Urinary bladder (tissue), 4 donors: ENCODE measurements around the gene CD248. TPM values are rescaled to one million over a fixed set of nuclear protein-coding genes. Genes with fewer than 3 reads are reported as not detected.
"Not testable (repeated sequence)": the region's sequence is repeated elsewhere in the genome, so short reads cannot be mapped to it uniquely, and the experiment has no call there.

ENCODE experiments used
- DNase-seq: peaks from one replicate; pipeline ENCODE4 v3.0.0-alpha.2; 2015; ENCODE audit errors: extremely low spot score
- H3K27ac ChIP-seq: one replicate; pipeline ENCODE4 v1.5.1; 2013; ENCODE audit warnings: low read depth, mild to moderate bottlenecking, moderate library complexity
- H3K36me3 ChIP-seq: one replicate; pipeline ENCODE4 v1.6.1; 2013; ENCODE audit warnings: mild to moderate bottlenecking, moderate library complexity; ENCODE audit not compliant: insufficient read depth
- H3K4me1 ChIP-seq: one replicate; pipeline ENCODE4 v1.6.1; 2013; ENCODE audit warnings: mild to moderate bottlenecking, moderate library complexity; ENCODE audit not compliant: insufficient read depth
- H3K4me3 ChIP-seq: one replicate; pipeline ENCODE4 v1.5.1; 2013; ENCODE audit warnings: low read depth, low read length
- WGBS: extraction: QIAGEN DNeasy Blood & Tissue Kit; methylation state at CpG from one replicate; pipeline ENCODE4 v1.1.7; 2013; 5-methylcytosine and 5-hydroxymethylcytosine counted together
- polyA plus RNA-seq: library from polyadenylated mRNA; stranded (reverse); fragments of 200-250 nt; gene quantifications from one replicate; pipeline ENCODE4 v1.2.3, GENCODE V29; 2013
- total RNA-seq: library from RNA; depleted of rRNA; stranded (reverse); fragments of >200 nt; gene quantifications from one replicate; pipeline ENCODE4 v1.2.3, GENCODE V29; 2014
- donor health status: healthy with polysubstance abuse.
- donor health status: healthy.

Gene CD248
- total and polyA plus RNA-seq, 2 donors, result 28.7 to 66.5 TPM

DNA sequence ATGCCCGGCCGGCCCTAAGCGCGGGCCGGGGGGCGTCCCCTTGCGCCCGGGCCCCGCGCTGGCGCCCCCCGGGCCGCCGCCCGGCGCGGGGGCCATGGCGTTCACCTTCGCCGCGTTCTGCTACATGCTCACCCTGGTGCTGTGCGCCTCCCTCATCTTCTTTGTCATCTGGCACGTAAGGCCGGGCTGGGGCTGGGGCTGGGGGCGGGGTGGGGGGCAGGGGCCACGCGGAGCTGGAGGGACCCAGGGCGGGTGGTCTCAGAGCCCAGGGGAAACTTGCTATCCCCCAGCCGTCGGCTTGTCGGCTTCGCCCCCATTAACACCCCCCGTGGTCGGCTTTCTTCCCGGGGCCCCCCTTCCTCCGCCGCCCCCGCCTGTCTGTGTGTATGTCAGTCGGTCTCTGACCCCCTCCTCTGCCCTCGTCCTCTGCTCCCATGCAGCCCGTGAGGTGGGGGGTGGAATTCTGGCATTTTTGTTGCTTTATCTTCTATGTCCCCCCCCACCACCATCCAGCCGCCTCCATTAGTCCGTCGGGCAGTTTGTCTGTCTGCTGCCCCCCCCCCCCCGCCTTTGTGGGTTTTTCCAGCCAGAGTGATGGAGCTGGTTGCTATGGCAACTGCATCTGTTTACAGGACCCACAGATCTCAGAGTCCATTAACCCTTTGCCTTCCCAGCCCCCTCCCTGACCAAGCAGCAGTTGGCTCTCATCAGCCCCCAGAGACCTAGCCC lies 38.3 kb downstream of the CD248 start:
- Histone ChIP-seq H3K36me3 (peaks cover 8% of the 10 kb centered on the region), H3K27ac (no peak overlapping the region), H3K4me3 (peak overlapping the region; percentile 23), H3K4me1 (no peaks in the 10 kb centered on the region)
- WGBS, result 3% methylated on average over 43 of the region's 45 CpGs
- no peak for DNase-seq

DNA sequence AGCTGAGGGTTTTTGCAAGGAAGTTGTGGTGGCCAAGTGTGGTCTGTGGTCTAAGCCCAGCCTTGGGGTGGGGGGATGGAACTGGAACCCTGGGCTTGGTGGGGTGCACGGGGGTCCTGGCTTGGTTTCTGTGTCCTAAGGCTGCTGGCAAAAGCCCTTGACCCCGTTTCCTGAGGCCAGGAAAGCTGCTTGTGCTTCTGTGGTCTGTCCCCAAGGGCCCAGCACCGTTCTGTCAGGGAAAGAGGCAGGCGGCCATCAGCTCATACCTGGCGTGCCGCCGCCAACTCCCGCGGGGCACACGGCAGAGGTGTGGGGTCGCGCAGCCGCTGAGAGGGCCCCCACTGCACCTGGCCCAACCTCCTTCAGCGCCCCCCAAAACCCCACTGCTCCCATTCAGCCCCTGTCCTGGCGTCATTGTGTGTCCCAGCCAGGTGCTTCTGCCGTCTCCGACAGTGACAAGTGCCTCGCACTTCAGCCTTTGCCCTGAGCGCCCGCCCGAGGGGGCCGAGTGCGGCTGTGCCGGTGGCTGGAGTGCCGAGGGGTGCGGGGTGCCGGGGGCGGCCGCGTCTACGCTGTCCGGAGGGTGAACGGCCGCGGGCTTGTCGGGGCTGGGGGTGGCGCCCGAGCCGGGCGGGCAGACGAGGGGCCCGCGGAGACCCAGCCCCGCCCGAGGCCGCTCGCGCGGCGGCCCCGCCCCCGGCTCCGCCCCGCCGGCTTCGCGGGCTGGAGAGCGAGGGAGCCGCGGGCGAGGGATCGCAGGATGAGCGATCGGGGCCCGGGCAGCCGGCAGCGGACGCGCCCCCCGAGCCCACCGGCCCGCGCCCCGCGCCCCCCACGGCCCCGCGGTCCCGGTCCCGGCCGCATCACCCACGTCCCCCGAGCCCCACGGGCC lies 39.1 kb downstream of the CD248 start, which contains the start of gene CNIH2:
TSS of gene CNIH2 (plus strand) at position 705 of the 892 bp plus-strand sequence. CDS start 282 bp downstream, outside the sequence.
- Histone ChIP-seq H3K27ac (no peak within 1 kb of the TSS), H3K4me3 (peak within 1 kb of the TSS; percentile 23), H3K4me1 (no peaks in the 10 kb centered on the region), H3K36me3 (peaks cover 8% of the 10 kb centered on the region)
- no peak for DNase-seq
- WGBS, result 6% methylated on average over 84 of the region's 84 CpGs

- H3K4me3 ChIP-seq, H3K36me3 ChIP-seq, DNase-seq, H3K4me1 ChIP-seq, H3K27ac ChIP-seq: not testable (repeated sequence)
- WGBS, result 75% methylated on average over 4 of the region's 4 CpGs
Measured at GRCh38 chr11:66277064-66277463, 39.8 kb downstream of the CD248 start.

DNA sequence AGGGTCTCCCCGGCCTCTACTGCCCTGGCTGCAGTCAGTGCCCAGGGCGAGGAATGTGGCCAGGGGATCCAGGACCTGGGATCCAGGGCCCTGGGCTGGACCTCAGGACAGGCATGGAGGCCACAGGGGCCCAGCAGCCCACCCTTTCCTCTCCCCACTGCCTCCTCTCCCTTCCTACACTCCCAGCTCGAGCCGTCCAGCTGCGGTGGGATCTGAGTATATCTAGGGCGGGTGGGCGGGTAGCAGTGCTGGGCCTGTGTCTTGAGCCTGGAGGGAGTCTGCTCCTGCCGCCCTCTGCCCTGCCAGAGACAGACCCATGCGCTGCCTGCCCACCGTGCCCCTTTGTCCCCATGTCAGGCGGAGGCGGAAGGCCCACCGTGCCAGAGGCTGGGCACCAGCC lies 40.2 kb downstream of the CD248 start:
- 78% methylated on average over 13 of the region's 13 CpGs for WGBS
- not testable (repeated sequence) for H3K4me3 ChIP-seq, H3K36me3 ChIP-seq, H3K27ac ChIP-seq, H3K4me1 ChIP-seq, DNase-seq

- Histone ChIP-seq H3K4me1 (no peaks in the 10 kb centered on the region), H3K36me3 (peaks cover 8% of the 10 kb centered on the region), H3K27ac (no peak overlapping the region), H3K4me3 (no peak overlapping the region)
- no peak for DNase-seq
- 85% methylated on average over 14 of the region's 14 CpGs for WGBS
Measured at GRCh38 chr11:66275984-66276612, 40.7 kb downstream of the CD248 start.

DNA sequence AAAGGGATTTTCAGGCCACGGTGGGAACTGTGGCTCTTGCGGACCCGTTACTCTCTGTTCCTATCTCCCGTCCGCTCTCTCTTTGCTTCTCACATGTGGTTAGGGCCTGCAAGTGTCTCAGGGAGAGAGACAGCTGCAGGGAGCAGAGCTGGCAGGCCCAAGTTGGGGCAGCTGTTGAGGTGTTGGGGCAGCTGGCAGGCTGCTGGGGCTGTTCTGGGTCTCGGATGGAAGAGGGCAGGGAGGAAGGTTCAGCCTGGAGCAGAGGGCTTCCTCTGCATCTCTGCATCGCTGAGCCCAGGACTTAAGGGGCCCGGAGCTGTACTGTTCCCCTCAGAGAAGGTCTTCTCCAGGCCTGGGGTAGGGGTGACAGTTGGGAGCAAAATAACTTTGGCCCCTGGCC lies 41.4 kb downstream of the CD248 start:
- H3K27ac ChIP-seq, result no peak overlapping the region
- no peak for DNase-seq
- no peaks in the 10 kb centered on the region for H3K4me1 ChIP-seq
- H3K36me3 ChIP-seq, result peaks cover 8% of the 10 kb centered on the region
- H3K4me3 ChIP-seq, result no peak overlapping the region
- WGBS, result 92% methylated on average over 8 of the region's 8 CpGs

DNA sequence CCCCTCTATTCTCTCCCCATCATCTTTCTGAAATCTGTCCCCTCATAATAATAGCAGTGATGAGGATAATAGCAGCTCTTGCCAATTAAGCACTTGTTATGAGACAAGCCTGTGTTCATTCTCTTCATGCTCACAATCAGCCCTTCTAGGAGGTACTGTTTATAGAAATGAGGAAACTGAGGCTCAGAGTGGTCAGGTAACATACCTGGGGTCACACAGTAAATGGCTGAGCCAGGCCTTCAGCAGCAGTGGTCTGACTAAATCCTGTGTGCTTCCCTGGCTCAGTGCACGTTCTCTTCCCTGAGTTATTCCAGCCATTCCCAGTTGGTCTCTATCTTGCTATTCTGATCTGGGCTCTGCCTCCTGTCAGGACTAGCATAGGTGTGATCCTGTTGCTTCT lies 42.6 kb downstream of the CD248 start:
- peaks cover 8% of the 10 kb centered on the region for H3K36me3 ChIP-seq
- DNase-seq, result no peak
- H3K27ac ChIP-seq, result no peak overlapping the region
- 53% methylated on average over 1 of the region's 1 CpG for WGBS
- no peaks in the 10 kb centered on the region for H3K4me1 ChIP-seq
- H3K4me3 ChIP-seq, result no peak overlapping the region

DNA sequence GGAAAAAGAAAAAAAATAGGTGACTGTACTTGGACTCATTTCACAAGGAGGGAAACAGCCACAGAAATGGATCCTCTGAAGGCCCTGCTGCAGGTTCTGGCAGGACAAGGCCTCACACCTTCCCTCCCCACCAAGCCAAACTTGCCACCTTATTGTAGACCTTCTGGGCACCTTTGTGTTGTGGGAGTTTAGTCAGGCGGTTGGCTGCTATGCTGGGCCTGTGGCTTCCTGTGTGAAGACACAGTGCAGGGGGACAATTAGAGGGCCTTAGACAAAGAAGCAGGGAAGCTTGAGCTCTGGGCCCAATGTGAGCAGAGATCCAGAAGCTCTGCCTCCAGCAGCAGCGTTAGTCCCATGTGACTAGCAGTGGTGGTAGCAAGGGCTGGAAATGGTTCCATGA lies 44.2 kb downstream of the CD248 start:
- Histone ChIP-seq H3K4me3 (no peak overlapping the region), H3K4me1 (no peaks in the 10 kb centered on the region), H3K36me3 (peaks cover 8% of the 10 kb centered on the region), H3K27ac (no peak overlapping the region)
- WGBS, result 94% methylated on average over 2 of the region's 2 CpGs
- DNase-seq, result no peak

GRCh38 chr11:66271816-66272215 lies 45.0 kb downstream of the CD248 start:
- H3K27ac ChIP-seq, result no peak overlapping the region
- 95% methylated on average over 7 of the region's 7 CpGs for WGBS
- H3K4me3 ChIP-seq, result no peak overlapping the region
- no peak for DNase-seq
- H3K4me1 ChIP-seq, result no peaks in the 10 kb centered on the region
- H3K36me3 ChIP-seq, result peaks cover 8% of the 10 kb centered on the region

DNA sequence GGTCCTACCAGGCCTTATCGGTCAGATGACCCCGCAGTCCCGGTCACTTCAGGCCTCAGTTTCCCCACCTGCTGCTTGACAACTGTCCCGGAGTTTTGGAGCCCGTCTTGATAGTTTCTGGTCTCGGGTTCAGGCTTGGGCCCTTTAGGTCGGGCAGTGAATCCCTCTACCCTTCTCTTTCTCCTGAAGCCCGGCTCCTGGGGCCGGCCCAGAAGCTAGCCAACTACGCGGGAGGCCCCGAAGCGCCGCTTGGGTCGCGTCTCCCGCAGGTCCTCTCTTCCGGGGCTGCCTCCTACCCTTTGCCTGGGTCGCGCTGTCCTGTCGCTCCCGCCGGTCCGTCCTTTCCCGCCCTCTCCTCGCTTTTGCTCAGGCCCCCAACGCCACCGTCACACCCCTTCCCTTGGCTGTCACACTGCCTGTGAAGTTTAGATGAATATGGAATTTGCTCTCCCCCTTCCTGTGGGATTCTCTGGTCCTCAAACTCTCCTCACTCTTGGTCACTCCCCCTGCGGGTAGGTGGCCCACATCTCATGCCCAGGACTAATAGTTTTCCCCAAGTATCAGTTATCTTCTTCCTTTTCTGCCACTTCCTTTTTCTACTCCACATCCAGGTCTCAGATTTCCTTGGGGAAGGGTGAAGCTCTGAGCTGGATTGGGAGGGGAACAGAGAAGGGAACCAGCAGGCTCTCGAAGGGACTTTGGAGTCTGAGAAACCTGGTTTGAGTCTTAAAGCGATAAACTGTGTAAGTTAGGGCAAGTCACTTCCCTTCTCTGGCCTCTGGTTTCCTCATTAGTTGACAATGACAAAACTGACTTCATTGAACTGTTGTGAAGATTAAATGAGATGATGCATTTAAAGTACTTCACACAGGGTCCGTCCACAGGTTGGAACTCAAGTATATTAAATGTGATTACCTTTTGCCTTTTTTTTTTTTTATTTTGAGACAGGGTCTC lies 47.6 kb downstream of the CD248 start:
- Histone ChIP-seq H3K4me1 (no peaks in the 10 kb centered on the region), H3K4me3 (peak overlapping the region; percentile 81), H3K36me3 (peaks cover 2% of the 10 kb centered on the region), H3K27ac (peak overlapping the region; percentile 91)
- no peak for DNase-seq
- WGBS, result 3% methylated on average over 32 of the region's 32 CpGs

DNA sequence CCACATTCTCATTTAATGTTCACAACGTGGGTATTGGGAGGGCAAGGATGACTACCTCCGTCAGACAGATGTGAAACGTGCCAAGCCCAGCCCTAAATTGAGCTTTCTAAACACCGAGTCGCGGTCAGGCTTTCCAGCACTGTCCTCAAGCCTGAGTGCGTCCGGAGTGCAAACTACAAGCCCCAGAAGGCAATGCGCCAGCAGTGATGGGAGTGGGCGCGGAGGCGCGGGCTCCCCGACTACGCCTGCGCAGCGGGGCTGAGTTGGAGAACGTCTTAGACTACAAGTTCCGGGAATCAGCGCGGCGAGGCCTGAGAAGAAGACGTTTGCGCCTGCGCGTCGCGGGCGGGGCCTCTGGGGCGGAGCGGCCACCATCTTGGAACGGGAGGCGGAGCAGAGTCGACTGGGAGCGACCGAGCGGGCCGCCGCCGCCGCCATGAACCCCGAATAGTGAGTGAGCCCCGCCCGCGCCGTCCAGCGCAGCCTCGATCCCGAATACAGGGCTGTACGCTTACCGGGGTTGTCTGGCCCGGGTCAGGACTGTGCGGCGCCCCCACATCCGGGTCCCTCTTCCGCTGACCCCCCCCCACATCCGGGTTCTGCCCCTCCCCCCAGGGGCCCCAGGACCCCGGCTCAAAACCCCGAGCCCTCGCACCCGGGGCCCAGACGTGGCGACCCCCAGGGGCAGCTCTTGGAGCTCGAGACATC lies 48.4 kb downstream of the CD248 start, which contains the start of gene RAB1B:
TSS of gene RAB1B (plus strand) at position 396 of the 708 bp plus-strand sequence. CDS start at position 437, 41 bp downstream.
- Histone ChIP-seq H3K4me1 (no peaks in the 10 kb centered on the region), H3K27ac (peak within 1 kb of the TSS; percentile 91), H3K4me3 (peak within 1 kb of the TSS; percentile 81), H3K36me3 (no peaks in the 10 kb centered on the region)
- DNase-seq, result peak; percentile 99
- WGBS, result under 1% methylated on average over 64 of the region's 64 CpGs
